ENCODE data around the gene DNAJB6. TPM values are rescaled to one million over a fixed set of nuclear protein-coding genes. Genes with fewer than 3 reads are reported as not detected.

Gene DNAJB6
- total RNA-seq, 3 donors from 2014 or later, result 71.2 to 165 (median 75.0) TPM

GRCh38 chr7:157422279-157422678 is 85.5 kb downstream of the DNAJB6 start:
- Histone ChIP-seq H3K9me3 (no peaks in the 10 kb centered on the region), H3K4me1 (ENCODE audit: low read depth) (no peaks in the 10 kb centered on the region), H3K36me3 (ENCODE audit: low read depth) (no peaks in the 10 kb centered on the region), H3K4me3 (no peak overlapping the region)
- ATAC-seq (no peak), DNase-seq (peak in 1 of 3 donors; percentile 40)
- TF ChIP-seq, protein P1, sequence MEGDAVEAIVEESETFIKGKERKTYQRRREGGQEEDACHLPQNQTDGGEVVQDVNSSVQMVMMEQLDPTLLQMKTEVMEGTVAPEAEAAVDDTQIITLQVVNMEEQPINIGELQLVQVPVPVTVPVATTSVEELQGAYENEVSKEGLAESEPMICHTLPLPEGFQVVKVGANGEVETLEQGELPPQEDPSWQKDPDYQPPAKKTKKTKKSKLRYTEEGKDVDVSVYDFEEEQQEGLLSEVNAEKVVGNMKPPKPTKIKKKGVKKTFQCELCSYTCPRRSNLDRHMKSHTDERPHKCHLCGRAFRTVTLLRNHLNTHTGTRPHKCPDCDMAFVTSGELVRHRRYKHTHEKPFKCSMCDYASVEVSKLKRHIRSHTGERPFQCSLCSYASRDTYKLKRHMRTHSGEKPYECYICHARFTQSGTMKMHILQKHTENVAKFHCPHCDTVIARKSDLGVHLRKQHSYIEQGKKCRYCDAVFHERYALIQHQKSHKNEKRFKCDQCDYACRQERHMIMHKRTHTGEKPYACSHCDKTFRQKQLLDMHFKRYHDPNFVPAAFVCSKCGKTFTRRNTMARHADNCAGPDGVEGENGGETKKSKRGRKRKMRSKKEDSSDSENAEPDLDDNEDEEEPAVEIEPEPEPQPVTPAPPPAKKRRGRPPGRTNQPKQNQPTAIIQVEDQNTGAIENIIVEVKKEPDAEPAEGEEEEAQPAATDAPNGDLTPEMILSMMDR (IDR thresholded peaks at IDR 0.05), result no peak
- intact Hi-C loops (cut with DNase I, micrococcal nuclease), result no loop called here

- ATAC-seq (no peak), DNase-seq (no peak)
- no peaks in the 10 kb centered on the region for H3K9me3 ChIP-seq
- H3K36me3 ChIP-seq (ENCODE audit: low read depth), result no peaks in the 10 kb centered on the region
- H3K4me1 ChIP-seq (ENCODE audit: low read depth), result no peaks in the 10 kb centered on the region
- no peak overlapping the region for H3K4me3 ChIP-seq
- TF ChIP-seq, protein P1 (IDR thresholded peaks at IDR 0.05), result no peak
- intact Hi-C loops (cut with DNase I, micrococcal nuclease), result no loop called here
Measured at GRCh38 chr7:157423348-157423747, 86.5 kb downstream of the DNAJB6 start.

GRCh38 chr7:157423886-157424565 is 87.2 kb downstream of the DNAJB6 start:
- no peaks in the 10 kb centered on the region for H3K4me1 ChIP-seq (ENCODE audit: low read depth)
- intact Hi-C loops (cut with DNase I, micrococcal nuclease), result no loop called here
- H3K36me3 ChIP-seq (ENCODE audit: low read depth), result no peaks in the 10 kb centered on the region
- H3K4me3 ChIP-seq, result no peak overlapping the region
- no peaks in the 10 kb centered on the region for H3K9me3 ChIP-seq
- no peak for ATAC-seq
- TF ChIP-seq, protein P1 (IDR thresholded peaks at IDR 0.05), result no peak
- DNase-seq, result peak in 1 of 3 donors; percentile 39

DNA sequence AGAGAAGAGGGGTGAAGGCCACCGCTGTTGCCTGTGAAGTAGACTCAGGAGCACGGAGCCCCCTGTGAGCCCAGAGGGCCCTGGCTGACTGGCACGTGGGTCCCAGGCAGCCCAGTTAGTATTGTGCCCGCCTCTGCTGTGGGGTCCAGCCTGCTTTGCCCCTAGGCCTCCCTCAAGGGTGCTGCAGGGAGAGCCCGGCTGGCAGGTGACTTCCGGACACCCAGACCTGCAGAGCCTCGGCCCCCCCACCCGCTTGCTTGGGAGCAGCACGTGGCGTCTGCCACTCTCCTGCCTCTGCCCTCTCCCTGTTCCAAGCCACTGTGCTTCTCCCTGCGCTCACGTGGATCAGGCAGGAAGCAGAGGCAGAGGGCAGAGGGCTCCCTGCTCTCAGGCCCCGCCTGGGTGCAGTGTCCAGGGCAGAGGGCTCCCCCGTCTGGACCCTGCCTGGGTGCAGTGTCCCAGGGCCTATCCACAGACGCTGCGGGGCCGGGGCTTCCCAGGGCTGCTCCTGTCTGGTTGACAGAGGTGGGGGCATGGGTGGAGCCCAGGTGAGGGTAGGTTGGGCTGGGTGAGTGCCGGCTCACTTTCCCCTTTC is 88.4 kb downstream of the DNAJB6 start:
- Histone ChIP-seq H3K9me3 (no peaks in the 10 kb centered on the region), H3K4me1 (ENCODE audit: low read depth) (no peaks in the 10 kb centered on the region), H3K4me3 (no peak overlapping the region), H3K36me3 (ENCODE audit: low read depth) (no peaks in the 10 kb centered on the region)
- ATAC-seq (peak; percentile 46), DNase-seq (no peak)
- intact Hi-C loops (cut with DNase I, micrococcal nuclease), result no loop called here
- TF ChIP-seq, protein P1 (IDR thresholded peaks at IDR 0.05), result no peak

GRCh38 chr7:157425761-157426160 is 89.0 kb downstream of the DNAJB6 start:
- intact Hi-C loops (cut with DNase I, micrococcal nuclease), result no loop called here
- no peak overlapping the region for H3K4me3 ChIP-seq
- H3K9me3 ChIP-seq, result no peaks in the 10 kb centered on the region
- ATAC-seq (no peak), DNase-seq (no peak)
- no peaks in the 10 kb centered on the region for H3K36me3 ChIP-seq (ENCODE audit: low read depth)
- TF ChIP-seq, protein P1 (IDR thresholded peaks at IDR 0.05), result no peak
- H3K4me1 ChIP-seq (ENCODE audit: low read depth), result no peaks in the 10 kb centered on the region
